ENCODE measurements around the gene DHRS4L2.
A peak's percentile ranks its signal among the peaks of the same experiment; 100 is the strongest.
"Not testable (repeated sequence)": the region's sequence is repeated elsewhere in the genome, so short reads cannot be mapped to it uniquely, and the experiment has no call there.

Gene DHRS4L2

DNA sequence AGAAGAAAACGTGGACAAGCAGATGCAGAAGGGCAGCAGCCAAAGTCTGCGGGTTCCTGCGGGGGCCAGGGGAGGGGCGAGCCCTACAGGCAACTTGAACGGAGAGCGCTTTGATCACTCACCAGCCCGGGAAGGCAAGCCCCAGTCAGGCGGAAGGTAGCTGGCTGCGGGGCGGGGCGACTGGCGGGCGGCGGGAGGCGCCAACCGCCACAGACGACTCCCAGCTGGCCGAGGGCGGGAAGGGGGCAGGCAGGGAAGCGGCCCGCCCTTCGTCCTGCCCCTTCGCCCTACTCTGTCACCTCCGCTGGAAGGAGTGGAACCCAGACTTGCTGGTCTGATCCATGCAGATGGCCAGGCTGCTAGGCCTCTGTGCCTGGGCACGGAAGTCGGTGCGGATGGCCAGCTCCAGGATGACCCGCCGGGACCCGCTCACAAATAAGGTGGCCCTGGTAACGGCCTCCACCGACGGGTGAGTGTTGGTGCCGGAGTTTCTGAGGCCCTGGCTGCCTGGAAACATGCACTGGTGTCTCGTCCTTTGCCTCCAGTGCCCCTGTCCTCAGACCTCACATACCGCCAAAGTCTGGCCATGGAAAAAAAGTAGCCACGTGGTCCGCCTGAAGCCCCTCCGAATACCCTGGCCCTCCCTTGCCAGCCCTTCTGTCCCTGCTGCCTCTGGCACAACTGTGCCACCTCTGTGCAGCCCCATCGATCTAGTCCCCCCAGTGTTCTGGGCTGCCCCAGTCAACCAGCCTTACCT is at the start of gene DHRS4L2:
Gene DHRS4L2 (plus strand): TSS at position 323 of the 757 bp plus-strand sequence. CDS start 19 bp downstream, at position 342.
- DNase-seq = peak; percentile 73

DNA sequence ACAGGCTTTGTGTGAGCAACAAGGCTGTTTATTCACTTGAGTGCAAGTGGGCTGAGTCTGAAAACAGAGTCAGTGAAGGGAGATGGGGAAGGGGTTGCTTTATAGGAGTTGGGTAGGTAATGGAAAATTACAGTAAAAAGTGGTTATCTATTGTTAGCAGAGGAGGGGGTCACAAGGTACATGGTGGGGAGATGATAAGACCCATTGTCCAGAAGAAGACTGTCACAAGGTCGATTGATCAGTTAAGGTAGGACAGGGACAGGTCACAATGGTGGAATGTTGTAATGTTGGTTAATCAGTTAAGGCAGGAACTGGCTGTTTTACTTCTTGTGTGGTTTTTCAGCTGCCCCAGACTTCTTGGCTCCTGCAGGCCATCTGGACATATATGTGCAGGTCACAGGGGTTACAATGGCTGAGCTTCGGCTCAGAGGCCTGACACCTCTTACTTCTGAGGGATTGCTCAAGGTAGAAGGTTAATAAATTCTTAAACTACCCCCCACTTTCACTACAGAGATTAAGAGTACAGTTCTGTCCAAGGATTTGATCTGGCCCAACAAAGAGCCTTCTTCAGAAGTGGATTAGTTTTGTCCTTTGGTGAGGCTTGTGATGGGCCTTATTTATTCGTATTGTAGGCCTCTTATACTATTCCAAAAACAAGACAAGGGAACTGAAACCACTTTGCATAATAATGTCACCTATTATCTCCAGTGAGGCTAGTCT is 49.0 kb upstream of the DHRS4L2 start:
- no peak for DNase-seq

DNA sequence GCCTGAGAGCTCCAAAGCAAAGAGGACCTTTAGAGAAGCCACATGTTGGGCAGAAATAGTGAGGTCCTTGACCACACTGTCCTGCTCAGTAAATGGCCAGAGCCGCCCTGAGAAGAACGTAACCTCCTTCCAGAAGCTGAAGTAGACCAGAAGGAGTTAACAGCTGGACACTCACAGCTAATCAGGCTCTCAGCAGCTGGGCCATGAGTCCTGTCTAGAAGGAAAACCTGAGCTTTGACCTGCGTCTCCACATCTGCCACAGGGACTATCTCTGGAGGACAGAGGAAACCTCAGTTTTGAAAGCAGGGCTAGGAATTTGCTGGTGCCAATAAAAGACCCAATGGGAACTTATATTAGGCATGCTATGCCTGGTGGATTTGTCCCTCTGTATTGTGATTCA is 47.5 kb upstream of the DHRS4L2 start:
- DNase-seq = no peak

DNA sequence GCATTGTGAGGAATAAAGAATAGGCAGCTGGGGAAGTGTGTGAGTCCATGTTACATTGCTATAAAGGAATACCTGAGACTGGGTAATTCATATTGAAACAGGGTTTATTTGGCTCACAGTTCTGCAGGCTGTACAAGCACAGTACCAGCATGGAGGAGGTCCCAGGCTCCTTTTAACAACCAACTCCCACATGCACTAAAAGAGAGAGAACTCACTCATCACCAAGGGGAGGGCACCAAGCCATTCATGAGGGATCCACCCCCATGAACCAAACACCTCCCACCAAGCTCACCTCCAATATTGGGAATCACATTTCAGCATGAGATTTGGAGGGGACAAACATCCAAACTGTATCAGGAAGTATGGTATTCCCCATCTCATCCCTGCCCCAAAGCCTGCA is 47.1 kb upstream of the DHRS4L2 start:
- no peak for DNase-seq

DNA sequence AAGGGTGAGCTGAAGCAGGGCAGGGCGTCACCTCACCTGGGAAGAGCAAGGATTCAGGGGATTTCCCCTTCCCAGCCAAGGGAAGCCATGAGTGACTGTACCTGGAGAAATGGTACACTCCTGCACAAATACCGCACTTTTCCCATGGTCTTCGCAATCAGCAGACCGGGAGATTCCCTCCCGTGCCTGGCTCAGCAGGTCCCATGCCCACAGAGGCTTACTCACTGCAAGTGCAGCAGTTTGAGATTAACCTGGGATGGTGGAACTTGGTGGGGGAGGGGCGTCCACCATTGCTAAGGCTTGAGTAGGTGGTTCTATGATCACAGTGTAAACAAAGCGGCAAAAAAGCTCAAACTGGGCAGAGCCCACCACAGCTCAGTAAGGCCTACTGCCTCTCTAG is 46.1 kb upstream of the DHRS4L2 start:
- DNase-seq = no peak

DNA sequence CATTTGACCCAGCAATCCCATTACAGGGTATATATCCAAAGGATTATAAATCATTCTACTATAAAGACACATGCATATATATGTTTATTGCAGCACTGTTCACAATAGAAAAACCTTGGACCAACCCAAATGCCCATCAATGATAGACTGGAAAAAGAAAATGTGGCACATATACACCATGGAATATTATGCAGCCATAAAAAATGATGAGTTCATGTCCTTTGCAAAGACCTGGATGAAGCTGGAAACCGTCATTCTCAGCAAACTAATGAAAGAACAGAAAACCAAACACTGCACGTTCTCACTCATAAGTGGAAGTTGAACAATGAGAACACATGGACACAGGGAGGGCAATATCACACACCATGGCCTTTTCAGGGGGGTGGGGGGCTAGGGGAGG is 39.7 kb upstream of the DHRS4L2 start:
- not testable (repeated sequence) for DNase-seq

DNA sequence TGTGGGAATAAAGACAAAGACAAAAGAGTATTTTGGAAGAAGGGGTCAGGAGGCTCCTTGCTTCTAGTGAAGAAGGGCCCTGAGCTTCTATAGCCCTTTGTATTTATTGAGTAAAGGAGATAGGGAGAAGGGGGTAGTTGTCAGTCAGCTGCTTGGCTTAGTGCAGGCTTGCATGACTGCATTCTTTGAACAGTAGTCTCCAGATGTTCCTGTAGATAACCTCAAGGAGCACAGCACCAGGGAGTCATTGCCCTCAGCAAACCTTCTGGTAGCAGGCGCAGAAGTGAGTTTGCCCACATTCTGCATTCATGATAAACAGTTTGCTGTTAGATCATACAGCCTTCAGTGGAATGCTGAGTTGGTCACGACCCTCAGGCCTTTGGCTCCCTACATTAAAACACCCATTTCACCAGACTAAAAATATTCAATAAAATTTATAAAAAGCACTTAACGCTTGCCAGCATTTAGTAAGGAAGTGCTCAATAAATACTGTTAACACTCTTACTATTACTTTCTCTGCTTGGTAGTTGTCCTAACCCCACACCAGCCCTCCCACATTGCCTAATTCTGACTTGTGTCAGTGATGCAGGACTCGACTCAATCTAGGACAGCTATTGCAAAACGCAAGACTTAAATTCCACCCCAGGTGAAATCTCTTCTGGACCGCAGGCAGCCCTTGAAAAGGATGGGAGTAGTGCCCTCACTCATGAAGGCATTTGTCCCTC is 38.2 kb upstream of the DHRS4L2 start:
- DNase-seq = no peak

DNA sequence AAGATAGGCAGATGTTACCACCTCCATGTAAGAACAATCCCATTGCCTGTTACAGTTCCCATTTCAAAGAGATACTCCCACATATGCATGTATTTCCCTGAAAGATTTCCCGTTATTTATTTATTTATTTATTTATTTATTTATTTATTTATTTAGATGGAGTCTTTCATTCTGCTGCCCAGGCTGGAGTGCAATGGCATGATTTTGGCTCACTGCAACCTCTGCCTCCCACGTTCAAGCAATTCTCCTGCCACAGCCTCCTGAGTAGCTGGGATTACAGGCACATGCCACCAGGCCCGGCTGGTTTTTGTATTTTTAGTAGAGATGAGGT is 37.6 kb upstream of the DHRS4L2 start:
- DNase-seq = not testable (repeated sequence)

DNA sequence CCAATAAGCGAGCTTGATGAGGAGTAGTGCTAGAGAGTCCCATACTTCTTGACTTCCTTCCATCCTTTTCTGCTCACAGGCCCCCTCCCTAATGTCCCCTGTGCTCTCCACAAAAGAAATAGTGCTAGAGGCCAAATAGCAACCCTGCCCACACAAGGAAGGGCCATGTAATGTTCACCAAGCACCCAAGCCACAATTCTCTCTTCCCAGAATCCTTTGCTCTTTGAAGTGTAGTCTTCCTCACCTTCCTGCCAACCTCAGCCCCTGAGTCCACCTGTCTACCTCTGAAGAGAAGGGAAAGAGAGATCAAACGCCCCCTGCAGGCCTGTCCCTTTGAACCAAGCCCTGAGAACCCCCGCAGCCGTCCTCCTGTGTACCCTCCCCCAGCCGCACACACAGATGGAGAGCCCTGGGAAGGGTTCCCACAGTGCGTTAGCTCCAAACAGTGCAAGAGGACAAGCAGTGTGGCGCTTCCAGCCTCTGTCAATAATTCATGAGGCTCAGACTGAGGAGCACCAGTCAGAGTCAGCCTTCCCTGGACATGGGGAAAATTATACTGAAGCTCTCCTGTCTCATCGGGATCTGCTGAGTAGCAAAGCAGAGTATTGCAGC is 37.0 kb upstream of the DHRS4L2 start:
- no peak for DNase-seq

DNA sequence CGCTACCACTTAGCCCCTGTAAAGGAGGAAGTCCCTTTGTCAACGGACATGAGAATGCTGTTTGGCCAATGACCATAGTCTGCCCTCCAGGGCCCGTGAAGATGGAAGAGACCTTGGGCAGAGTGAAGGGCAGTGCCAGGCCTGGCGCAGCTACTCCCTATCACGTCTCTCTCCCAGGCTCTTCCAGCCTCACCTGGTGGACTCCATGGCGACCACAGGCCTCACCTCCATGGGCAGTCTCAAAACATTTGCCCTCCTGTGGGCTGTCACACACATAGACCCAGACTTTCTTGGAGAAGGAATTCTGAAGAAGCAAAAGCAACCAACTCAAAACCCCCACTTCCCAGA is 35.6 kb upstream of the DHRS4L2 start:
- not testable (repeated sequence) for DNase-seq

DNA sequence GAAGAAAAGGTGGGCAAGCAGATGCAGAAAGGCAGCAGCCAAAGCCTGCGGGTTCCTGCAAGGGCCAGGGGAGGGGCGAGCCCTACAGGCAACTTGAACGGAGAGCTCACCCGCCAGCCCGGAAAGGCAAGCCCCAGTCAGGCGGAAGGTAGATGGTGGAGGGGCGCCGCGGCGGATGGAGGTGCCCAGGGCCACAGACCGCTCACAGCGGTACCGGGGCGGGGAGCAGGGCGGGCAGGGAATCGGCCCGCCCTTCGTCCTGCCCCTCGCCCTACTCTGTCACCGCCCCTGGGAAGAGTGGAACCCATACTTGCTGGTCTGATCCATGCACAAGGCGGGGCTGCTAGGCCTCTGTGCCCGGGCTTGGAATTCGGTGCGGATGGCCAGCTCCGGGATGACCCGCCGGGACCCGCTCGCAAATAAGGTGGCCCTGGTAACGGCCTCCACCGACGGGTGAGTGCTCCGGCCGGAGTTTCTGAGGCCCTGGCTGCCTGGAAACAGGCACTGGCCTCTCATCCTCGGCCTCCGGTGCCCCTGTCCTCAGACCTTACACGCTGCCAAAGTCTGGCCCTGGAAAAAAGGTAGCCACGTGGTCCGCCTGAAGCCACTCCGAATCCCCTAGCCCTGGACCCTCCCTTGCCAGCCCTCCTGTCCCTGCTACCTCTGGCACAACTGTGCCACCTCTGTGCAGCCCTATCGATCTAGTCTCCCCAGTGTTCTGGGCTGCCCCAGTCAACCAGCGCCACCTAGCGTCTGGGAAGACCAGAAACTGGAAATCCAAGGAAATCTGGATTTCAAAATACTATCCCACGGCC is 35.1 kb upstream of the DHRS4L2 start, which contains the start of gene DHRS4:
Gene DHRS4 (plus strand): TSS at position 307 of the 815 bp plus-strand sequence. CDS start 19 bp downstream, at position 326.
- peak; percentile 86 for DNase-seq

DNA sequence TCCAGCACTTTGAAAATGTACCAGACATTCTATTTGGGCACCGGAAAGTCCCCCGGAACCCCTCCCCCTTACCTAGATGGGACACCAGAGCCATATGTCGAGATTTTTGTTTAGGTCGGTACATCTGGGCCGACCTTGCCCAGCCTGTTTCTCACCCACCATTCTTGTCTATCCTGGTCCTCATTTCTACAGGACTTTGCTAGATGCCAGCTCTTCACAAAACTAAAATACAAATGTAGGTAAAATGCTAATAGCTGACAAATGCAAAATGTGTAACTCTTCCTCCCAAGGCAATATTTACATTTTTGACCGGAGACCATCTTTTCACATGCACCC is 34.5 kb upstream of the DHRS4L2 start:
- DNase-seq = not testable (repeated sequence)

DNA sequence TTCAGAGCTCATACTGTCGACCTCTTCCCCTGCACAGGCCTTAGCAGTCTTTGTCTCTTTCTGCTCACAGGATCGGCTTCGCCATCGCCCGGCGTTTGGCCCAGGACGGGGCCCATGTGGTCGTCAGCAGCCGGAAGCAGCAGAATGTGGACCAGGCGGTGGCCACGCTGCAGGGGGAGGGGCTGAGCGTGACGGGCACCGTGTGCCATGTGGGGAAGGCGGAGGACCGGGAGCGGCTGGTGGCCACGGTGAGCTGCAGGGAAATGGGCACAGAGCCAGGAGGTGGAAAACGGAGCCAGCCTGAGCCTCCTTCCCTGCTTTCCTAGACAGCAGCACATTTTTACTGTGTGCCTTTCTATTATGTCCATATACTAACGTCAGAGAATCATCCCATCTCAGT is 33.8 kb upstream of the DHRS4L2 start:
- DNase-seq = not testable (repeated sequence)

DNA sequence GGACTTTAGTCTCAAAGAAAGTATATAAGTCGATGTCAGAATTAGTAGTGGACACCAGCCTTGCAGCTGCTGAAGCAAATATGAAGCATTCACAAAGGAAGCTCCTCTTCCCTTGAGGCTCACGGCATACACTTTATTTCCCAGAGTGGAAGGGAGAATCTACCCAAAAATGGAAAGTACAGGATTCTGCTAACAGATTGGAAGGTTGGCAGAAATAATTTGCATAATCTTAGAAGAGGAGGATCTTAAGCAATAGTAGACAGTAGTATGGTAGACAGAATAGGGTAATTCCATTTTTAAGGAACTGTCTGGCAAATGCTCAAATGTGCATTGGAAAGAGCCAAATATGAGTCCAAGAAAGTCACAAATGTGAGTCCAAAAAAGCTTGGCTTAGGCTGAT is 32.9 kb upstream of the DHRS4L2 start:
- DNase-seq = not testable (repeated sequence)

DNA sequence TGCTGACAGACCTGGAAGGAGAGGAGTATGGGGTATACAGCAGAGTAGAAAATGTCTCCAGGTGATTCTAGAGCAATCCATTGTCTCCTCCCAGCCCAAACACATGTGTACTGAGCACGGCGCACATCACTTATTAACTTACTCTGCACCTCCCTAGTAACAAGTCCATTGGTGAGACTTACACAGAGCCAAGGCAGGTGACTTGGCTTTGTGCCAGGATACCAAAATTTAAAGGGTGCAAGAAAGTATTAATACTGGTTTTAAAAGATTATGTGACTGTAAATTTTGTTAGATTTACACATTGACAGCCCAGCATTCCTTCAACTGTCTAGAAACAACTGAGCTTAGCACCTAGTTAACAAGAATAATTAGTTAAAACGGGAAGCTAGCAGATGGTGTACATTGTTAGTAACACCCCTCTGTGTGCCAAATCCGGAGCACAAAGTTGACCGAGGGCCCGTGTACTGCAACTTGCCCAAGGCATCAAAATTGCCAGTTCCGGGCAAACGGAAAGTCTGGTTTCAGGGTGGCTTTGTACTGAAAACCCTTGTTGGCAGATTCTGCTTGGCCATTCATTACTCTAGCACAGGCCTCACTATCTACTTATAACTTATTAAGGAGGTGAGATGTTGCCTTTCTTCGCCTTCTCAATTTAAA is 30.7 kb upstream of the DHRS4L2 start:
- DNase-seq = not testable (repeated sequence)

DNA sequence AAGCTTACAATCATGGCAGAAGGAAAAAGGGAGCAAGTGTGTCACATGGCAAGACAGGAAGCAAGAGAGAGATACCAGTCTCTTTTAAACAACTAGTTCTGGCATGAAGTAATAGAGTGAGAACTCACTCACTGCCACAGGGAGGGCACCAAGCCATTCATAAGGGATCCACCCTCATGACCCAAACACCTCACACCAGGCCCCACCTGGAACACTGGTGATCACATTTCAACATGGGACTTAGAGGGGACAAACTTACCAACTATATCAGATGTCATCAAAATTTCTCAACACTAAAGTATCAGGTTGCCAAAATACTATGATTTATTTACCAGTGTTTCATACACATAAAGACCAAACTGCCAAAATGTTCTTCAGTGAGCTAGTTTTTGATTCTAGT is 27.8 kb upstream of the DHRS4L2 start:
- DNase-seq = not testable (repeated sequence)

DNA sequence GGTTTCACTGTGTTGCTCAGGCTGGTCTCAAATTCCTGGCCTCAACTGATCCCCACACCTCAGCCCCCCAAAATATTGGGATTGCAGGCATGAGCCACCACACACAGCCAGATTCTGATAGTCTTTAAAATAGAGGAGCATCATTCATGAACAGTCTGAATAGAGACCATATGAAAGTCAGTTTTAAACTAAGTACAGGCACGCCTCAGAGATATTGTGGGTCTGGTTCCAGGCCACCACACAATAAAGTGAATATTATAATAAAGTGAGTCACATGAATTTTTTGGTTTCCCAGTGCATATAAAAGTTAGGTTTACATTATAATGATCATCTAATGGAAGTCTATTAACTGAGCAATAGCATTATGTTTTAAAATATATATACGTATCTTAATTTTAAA is 27.0 kb upstream of the DHRS4L2 start:
- DNase-seq = not testable (repeated sequence)

DNA sequence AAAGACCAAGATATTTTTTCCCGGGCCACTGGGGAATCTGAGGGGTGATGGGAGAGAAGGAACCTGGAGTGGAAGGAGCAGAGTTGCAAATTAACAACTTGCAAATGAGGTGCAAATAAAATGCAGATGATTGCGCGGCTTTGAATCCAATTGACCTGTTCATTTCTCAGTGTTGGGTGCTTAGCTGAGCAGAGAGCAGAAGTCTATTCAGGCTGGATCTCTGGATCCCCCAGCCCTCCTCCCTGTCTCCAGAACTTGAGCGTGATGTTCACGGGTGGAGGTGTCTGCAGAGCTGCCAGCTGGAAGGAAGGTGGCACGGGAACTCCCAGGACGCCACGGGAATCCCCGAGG is 19.6 kb upstream of the DHRS4L2 start:
- DNase-seq = not testable (repeated sequence)

DNA sequence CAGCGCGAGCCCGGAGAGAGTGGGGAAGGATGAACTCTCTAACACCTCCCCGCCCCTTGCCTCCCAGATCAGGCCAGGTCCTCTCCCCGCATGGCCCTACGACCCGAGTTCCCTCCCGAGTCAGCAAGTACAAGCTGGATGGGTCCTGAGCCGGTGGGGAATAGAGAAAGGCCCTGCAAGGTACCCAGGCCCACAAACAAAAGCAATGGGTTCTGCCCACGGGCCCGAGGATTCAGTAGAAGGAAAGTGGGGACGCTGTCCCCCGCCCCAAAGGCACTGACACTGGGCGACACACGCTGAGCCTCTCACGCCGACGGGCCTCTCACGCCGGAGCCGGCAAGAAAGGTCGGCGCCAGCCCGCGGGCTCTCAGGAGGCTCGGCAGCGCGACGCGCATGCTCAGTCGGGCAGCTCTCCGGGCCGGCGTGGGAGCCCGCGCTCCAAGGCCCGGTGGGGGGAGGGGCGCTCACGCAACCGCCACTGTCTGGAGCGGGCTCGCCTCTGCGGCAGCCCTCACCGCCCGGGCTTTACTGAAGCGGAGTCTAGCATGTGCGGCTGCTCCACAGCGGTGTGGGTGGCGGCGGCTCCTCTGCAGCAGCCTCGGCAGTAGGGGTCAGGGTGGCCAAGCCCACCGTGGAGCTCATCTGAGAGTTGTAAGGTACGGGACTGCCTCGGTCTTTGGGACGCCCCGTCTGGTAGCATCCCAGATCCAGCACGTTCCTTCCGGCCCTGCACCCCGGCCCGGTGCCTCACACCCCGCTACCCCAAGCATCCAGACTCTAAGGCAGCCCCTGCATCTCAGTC is 19.0 kb upstream of the DHRS4L2 start:
- DNase-seq = peak; percentile 61

DNA sequence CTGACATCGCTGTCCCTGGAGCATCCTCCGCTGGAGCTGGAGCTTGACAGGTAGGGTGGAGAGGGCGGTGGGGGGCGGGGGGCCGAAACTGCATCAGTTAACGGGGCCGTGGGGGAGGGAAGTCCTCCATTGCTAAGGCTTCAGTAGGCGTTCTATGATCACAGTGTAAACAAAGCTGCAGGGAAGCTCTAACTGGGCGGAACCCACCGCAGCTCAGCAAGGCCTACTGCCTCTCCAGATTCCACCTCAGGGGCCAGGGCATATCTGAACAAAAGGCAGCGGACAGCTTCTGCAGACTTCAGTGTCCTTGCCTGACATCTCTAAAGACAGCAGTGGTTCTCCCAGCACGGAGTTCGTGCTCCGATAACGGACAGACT is 18.5 kb upstream of the DHRS4L2 start:
- not testable (repeated sequence) for DNase-seq

DNA sequence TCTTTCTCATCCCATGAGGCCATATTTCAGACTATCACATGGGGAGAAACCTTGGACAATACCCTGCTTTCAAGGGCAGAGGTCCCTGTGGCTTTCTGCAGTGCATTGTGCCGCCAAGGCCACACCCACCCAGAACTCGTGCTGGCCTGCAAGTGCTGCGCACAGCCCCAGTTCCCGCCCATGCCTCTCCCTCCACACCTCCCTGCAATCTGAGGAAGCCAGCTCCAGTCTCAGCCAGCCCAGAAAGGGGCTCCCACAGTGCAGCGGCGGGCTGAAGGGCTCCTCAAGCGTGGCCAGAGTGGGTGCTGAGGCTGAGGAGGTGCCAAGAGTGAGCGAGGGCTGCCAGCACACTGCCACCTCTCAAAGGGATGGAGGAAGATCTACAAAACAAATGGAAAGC is 15.6 kb upstream of the DHRS4L2 start:
- not testable (repeated sequence) for DNase-seq

Measured in CD4-positive, alpha-beta T cell treated with Interleukin-10 for 1 hour (primary cell).